Peyer's patch (tissue), 4 donors: ENCODE measurements around the gene GPC5. TPM values are rescaled to one million over a fixed set of nuclear protein-coding genes. Genes with fewer than 3 reads are reported as not detected.
"Not testable (repeated sequence)": the region's sequence is repeated elsewhere in the genome, so short reads cannot be mapped to it uniquely, and the experiment has no call there.

Source experiments
- DNase-seq, 3 donors: peaks; one replicate each; pipeline ENCODE4 v3.0.0-alpha.2; 2017 to 2019
- H3K27ac ChIP-seq, 4 donors: fragments of 200-600 bp; sonication (generic); one replicate each; pipeline ENCODE4 v1.5.1; 2016 to 2019
- H3K27me3 ChIP-seq, 2 donors: fragments of 200-600 bp; sonication (generic); one replicate each; pipeline ENCODE4 v1.5.1; 2019
- H3K36me3 ChIP-seq, 3 donors: fragments of 200-600 bp; sonication (generic); one replicate each; pipeline ENCODE4 v1.5.1; 2016 to 2019
- H3K4me1 ChIP-seq, 4 donors: fragments of 200-600 bp; sonication (generic); one replicate each; pipeline ENCODE4 v1.5.1; 2016 to 2019
- H3K4me3 ChIP-seq, 4 donors: fragments of 200-600 bp; sonication (generic); 1 replicate in 3 of 4; 2 replicates in 1 of 4; pipeline ENCODE4 v1.5.1; 2016 to 2019; ENCODE audit warnings: mild to moderate bottlenecking in 1 of 4
- H3K9me3 ChIP-seq, 4 donors: fragments of 200-600 bp; sonication (generic); one replicate each; pipeline ENCODE4 v1.5.1; 2016 to 2019; ENCODE audit warnings: mild to moderate bottlenecking in 1 of 4
- POLR2A ChIP-seq, 2 donors: fragments of 450-650 bp; IDR thresholded peaks; one replicate each; pipeline ENCODE4 v1.5.1; 2017; ENCODE audit warnings: antibody characterized with exemption in 2 of 2, mild to moderate bottlenecking in 2 of 2, moderate library complexity in 2 of 2
- total RNA-seq, 4 donors: library from RNA; depleted of rRNA; stranded (reverse); fragments of >200 nt; gene quantifications; one replicate each; pipeline ENCODE4 v1.1.0, GENCODE V29; 2016
- TF ChIP-seq, protein P1 (sequence below), 6 experiments: fragments of 450-650 bp in 4 of 6; fragments of 200-600 bp in 2 of 6; sonication (generic) in 1 of 6; IDR thresholded peaks; one replicate each; pipeline ENCODE4 v1.5.1; 2017 to 2019; ENCODE audit warnings: antibody characterized with exemption in 6 of 6, mild to moderate bottlenecking in 3 of 6, moderate library complexity in 1 of 6

The GPC5 gene
- total RNA-seq: 1 to 10 TPM in 1 of 4 donors, not detected in 3; 4.1 TPM

DNA sequence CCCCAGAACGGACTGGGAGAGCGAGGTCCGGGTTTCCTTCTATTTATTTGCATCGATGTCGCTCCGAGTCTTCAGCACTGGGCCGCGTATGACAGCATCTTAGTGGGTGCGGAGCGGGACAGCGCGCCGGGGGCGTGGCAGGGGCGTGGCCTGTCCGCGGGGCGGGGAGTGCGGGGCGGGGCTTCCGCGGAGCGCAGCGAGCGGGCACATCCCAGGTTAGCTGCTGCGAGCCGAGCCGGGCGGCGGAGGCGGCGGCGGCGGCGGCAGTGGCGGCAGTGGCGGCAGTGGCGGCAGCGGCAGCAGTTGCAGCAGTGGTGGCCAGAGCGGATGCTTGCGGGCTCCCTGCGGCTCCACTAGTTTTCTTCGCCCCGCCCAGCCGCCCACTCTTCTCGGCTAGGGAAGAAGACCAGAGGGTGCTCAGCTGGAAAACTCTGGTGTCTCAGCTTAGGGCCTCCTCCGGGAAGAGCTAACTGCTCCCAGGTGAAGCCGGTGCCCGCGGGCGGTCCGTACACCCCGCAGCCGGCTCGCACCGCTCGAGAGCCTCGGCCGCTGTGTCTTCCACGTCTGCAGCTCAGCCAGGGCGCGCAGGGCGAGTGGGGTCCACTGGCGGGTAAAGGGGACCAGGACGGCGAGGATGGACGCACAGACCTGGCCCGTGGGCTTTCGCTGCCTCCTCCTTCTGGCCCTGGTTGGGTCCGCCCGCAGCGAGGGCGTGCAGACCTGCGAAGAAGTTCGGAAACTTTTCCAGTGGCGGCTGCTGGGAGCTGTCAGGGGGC, at the start of gene GPC5:
Gene GPC5, plus strand, starts transcription at position 209 of the 776 bp plus-strand sequence.
- H3K4me3 ChIP-seq: peak within 1 kb of the TSS; percentile 31 to 60 (median 50)
- peak; percentile 71 to 90 (median 88) for DNase-seq
- no peak for TF ChIP-seq POLR2A (IDR thresholded peaks at IDR 0.05)
- H3K9me3 ChIP-seq: no peaks in the 10 kb centered on the region
- H3K27me3 ChIP-seq: peaks cover 0 to 9% of the 10 kb centered on the region in 2 donors
- peaks cover 0 to 17% (median 4%) of the 10 kb centered on the region in 4 donors for H3K4me1 ChIP-seq
- peak within 1 kb of the TSS in 1 of 4 donors; percentile 22 for H3K27ac ChIP-seq
- no peaks in the 10 kb centered on the region for H3K36me3 ChIP-seq

DNA sequence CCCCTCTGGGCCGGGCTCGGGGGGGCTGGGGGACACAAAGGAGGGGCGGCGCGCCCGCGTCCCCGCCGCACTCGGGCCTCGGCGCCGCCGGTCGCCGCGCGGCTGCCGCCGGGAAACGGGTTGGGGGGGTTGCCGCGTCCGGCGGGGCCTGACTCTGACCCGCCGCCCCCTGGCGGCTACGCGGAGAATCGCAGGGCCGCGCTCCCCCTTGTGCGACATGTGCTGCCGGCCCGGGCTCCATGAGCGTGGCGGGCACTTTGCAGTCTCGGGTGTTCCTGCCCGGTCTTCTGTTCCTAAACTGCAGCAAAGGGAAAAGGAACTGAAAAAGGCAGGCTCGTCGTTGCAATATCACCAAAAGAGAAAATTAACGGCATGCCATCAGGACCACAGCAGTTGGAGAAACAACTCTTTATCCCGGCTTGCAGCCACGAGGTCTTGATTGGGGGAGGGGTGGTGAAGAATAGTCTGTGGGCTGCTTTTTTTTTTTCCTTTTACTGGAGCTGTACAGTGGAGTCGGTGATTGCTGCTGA, 49.5 kb upstream of the GPC5 start:
- peak overlapping the region; percentile 81 to 99 (median 88) for H3K4me3 ChIP-seq
- DNase-seq: peak; percentile 95 to 98 (median 95)
- no peaks in the 10 kb centered on the region for H3K9me3 ChIP-seq
- no peaks in the 10 kb centered on the region for H3K27me3 ChIP-seq
- TF ChIP-seq POLR2A (IDR thresholded peaks at IDR 0.05): peak in 1 of 2 donors; percentile 29
- TF ChIP-seq, protein P1, sequence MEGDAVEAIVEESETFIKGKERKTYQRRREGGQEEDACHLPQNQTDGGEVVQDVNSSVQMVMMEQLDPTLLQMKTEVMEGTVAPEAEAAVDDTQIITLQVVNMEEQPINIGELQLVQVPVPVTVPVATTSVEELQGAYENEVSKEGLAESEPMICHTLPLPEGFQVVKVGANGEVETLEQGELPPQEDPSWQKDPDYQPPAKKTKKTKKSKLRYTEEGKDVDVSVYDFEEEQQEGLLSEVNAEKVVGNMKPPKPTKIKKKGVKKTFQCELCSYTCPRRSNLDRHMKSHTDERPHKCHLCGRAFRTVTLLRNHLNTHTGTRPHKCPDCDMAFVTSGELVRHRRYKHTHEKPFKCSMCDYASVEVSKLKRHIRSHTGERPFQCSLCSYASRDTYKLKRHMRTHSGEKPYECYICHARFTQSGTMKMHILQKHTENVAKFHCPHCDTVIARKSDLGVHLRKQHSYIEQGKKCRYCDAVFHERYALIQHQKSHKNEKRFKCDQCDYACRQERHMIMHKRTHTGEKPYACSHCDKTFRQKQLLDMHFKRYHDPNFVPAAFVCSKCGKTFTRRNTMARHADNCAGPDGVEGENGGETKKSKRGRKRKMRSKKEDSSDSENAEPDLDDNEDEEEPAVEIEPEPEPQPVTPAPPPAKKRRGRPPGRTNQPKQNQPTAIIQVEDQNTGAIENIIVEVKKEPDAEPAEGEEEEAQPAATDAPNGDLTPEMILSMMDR (IDR thresholded peaks at IDR 0.05): peak; percentile 92 to 99 (median 98)
- peaks cover 0 to 4% (median 0%) of the 10 kb centered on the region in 3 donors for H3K36me3 ChIP-seq
- H3K4me1 ChIP-seq: peaks cover 0 to 17% (median 4%) of the 10 kb centered on the region in 4 donors
- peak overlapping the region; percentile 94 to 97 (median 96) for H3K27ac ChIP-seq

DNA sequence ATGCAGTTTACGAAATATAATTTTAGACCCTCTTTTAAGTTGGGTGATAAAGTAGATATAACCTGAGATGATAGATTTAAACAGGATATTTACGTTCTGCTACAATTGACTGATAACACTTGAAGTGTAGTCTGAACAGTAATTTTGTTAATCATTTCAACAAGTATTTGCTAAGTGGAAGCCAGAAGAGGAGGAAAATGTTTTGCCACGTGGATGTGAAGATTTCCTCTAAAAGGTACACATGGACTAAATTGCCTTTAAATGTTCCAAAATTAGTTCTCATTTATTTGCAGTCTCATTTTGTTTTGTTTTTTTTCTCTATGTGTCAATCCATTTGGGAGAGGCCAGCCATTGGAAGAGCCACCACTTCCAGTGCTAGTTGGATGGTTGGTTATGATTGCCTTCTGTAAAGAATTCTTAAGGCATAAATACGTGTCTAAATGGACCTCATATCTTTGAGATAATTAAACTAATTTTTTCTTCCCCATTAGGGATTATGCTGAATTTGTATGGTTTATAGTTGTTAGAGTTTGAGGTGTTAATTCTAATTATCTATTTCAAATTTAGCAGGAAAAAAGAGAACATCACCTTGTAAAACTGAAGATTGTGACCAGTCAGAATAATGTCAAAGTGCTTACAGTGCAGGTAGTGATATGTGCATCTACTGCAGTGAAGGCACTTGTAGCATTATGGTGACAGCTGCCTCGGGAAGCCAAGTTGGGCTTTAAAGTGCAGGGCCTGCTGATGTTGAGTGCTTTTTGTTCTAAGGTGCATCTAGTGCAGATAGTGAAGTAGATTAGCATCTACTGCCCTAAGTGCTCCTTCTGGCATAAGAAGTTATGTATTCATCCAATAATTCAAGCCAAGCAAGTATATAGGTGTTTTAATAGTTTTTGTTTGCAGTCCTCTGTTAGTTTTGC, 48.2 kb upstream of the GPC5 start:
- Histone ChIP-seq H3K36me3 (peaks cover 0 to 4% (median 0%) of the 10 kb centered on the region in 3 donors), H3K4me1 (peaks cover 0 to 17% (median 4%) of the 10 kb centered on the region in 4 donors), H3K27ac (no peak overlapping the region), H3K4me3 (peak overlapping the region in 1 of 4 donors; percentile 92), H3K27me3 (no peaks in the 10 kb centered on the region), H3K9me3 (no peaks in the 10 kb centered on the region)
- no peak for DNase-seq
- TF ChIP-seq, protein P1 (IDR thresholded peaks at IDR 0.05): no peak
- TF ChIP-seq POLR2A (IDR thresholded peaks at IDR 0.05): no peak

DNA sequence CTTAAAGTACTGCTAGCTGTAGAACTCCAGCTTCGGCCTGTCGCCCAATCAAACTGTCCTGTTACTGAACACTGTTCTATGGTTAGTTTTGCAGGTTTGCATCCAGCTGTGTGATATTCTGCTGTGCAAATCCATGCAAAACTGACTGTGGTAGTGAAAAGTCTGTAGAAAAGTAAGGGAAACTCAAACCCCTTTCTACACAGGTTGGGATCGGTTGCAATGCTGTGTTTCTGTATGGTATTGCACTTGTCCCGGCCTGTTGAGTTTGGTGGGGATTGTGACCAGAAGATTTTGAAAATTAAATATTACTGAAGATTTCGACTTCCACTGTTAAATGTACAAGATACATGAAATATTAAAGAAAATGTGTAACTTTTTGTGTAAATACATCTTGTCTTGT, 47.3 kb upstream of the GPC5 start:
- no peak for DNase-seq
- H3K36me3 ChIP-seq: peaks cover 0 to 4% (median 0%) of the 10 kb centered on the region in 3 donors
- TF ChIP-seq, protein P1 (IDR thresholded peaks at IDR 0.05): no peak
- TF ChIP-seq POLR2A (IDR thresholded peaks at IDR 0.05): no peak
- H3K9me3 ChIP-seq: no peaks in the 10 kb centered on the region
- no peak overlapping the region for H3K4me3 ChIP-seq
- peaks cover 0 to 17% (median 4%) of the 10 kb centered on the region in 4 donors for H3K4me1 ChIP-seq
- H3K27me3 ChIP-seq: no peaks in the 10 kb centered on the region
- H3K27ac ChIP-seq: no peak overlapping the region

DNA sequence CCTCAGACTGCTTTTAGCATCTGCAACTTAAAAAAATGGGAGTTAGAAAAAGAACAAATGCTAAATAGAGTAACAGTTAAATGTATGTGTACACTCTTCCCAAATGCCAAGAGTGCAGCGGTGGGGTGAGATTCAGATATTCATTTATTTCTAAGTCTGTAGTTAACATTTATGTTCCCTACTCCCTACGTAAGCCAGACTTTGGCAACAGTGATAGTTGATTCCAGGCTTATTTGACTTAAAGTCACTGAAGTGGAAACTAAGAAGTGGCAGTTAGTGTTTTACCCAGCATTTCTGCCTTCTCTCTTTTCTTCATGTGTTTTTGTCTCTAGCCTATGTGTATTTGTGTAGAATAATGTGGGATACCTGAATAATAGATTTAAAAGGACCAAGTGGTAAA, 46.4 kb upstream of the GPC5 start:
- Histone ChIP-seq H3K36me3 (peaks cover 0 to 4% (median 0%) of the 10 kb centered on the region in 3 donors), H3K4me1 (peaks cover 0 to 12% (median 4%) of the 10 kb centered on the region in 4 donors), H3K4me3 (no peak overlapping the region), H3K9me3 (no peaks in the 10 kb centered on the region), H3K27me3 (no peaks in the 10 kb centered on the region), H3K27ac (no peak overlapping the region)
- DNase-seq: no peak
- TF ChIP-seq, protein P1 (IDR thresholded peaks at IDR 0.05): no peak
- TF ChIP-seq POLR2A (IDR thresholded peaks at IDR 0.05): no peak

DNA sequence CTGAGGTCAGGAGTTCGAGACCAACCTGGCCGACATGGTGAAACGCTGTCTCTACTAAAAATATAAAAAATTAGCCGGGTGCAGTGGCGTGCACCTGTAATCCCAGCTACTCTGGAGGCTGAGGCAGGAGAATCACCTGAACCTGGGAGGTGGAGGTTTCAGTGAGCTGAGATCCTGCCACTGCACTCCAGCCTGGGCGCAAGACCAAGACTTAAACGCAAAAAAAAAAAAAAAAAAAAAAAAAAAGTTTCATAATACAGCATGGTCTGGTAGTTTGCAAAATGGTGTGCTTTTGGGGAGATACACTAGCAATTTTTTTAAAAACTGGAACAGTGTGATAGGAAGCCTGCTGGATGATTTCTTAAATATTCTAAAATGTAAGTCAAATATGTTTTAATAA, 45.5 kb upstream of the GPC5 start:
- H3K4me1 ChIP-seq: peaks cover 0 to 11% (median 4%) of the 10 kb centered on the region in 4 donors
- H3K27me3 ChIP-seq, H3K4me3 ChIP-seq, DNase-seq, H3K36me3 ChIP-seq, H3K9me3 ChIP-seq, H3K27ac ChIP-seq: not testable (repeated sequence)
